Vagina (tissue), 2 donors: ENCODE measurements around the gene PYHIN1.

Source experiments
- POLR2AphosphoS5 ChIP-seq, 2 donors: sonication (generic); formaldehyde crosslinking; IDR thresholded peaks; one replicate each; pipeline ENCODE4 v1.9.0; 2017; ENCODE audit warnings: antibody characterized with exemption in 2 of 2, mild to moderate bottlenecking in 2 of 2, low read depth in 1 of 2; ENCODE audit not compliant: insufficient read depth in 1 of 2
- TF ChIP-seq, protein P1 (sequence below), 3 experiments: fragments of 450-650 bp in 2 of 3; fragments of 200-600 bp in 1 of 3; sonication (generic) in 1 of 3; IDR thresholded peaks; one replicate each; pipeline ENCODE4 v1.5.1; 2017 to 2019; ENCODE audit warnings: antibody characterized with exemption in 3 of 3, mild to moderate bottlenecking in 2 of 3, moderate library complexity in 2 of 3

DNA sequence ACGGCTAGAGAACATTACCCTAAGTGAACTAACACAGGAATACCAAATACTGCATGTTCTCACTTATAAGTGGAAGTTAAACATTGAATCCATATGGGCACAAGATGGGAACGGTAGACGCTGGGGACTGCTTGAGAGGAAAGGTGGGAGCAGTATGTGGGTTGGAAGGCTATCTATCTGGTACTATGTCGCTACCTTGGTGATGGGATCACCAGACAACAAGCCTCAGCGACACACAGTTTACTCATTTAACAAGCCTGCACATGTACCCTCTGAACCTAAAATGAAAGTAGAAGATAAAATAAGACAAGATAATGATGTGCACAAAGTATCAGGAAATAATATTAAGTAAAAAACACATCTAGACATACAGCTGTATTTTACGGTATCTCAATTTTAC is 819 bp downstream of the PYHIN1 start:
- TF ChIP-seq, protein P1, sequence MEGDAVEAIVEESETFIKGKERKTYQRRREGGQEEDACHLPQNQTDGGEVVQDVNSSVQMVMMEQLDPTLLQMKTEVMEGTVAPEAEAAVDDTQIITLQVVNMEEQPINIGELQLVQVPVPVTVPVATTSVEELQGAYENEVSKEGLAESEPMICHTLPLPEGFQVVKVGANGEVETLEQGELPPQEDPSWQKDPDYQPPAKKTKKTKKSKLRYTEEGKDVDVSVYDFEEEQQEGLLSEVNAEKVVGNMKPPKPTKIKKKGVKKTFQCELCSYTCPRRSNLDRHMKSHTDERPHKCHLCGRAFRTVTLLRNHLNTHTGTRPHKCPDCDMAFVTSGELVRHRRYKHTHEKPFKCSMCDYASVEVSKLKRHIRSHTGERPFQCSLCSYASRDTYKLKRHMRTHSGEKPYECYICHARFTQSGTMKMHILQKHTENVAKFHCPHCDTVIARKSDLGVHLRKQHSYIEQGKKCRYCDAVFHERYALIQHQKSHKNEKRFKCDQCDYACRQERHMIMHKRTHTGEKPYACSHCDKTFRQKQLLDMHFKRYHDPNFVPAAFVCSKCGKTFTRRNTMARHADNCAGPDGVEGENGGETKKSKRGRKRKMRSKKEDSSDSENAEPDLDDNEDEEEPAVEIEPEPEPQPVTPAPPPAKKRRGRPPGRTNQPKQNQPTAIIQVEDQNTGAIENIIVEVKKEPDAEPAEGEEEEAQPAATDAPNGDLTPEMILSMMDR (IDR thresholded peaks at IDR 0.05) = no peak
- TF ChIP-seq POLR2AphosphoS5 (IDR thresholded peaks at IDR 0.05; ENCODE audit: insufficient read depth in 1 of 2, low read depth in 1 of 2) = no peak
